HUES6 (cell line): ENCODE data around the gene CHST3.
"Not testable (repeated sequence)": the region's sequence is repeated elsewhere in the genome, so short reads cannot be mapped to it uniquely, and the experiment has no call there.

Experiments
- H3K27ac ChIP-seq: 2 replicates; pipeline ENCODE4 v1.7.0; 2013; ENCODE audit warnings: low read depth, mild to moderate bottlenecking, low read length, inconsistent platforms
- H3K27me3 ChIP-seq: 2 replicates; pipeline ENCODE4 v1.6.1; 2013; ENCODE audit warnings: low read length; ENCODE audit not compliant: control insufficient read depth, insufficient read depth
- H3K36me3 ChIP-seq: 2 replicates; pipeline ENCODE4 v1.6.1; 2013; ENCODE audit warnings: low read length; ENCODE audit not compliant: control insufficient read depth, insufficient read depth
- H3K4me1 ChIP-seq: 2 replicates; pipeline ENCODE4 v1.6.1; 2013; ENCODE audit warnings: low read length; ENCODE audit not compliant: control insufficient read depth, insufficient read depth
- H3K4me3 ChIP-seq: 2 replicates; pipeline ENCODE4 v1.5.1; 2013; ENCODE audit warnings: low read depth, low read length
- H3K9ac ChIP-seq: one replicate; pipeline ENCODE4 v1.6.1; 2013; ENCODE audit warnings: mild to moderate bottlenecking, low read length
- H3K9me3 ChIP-seq: 2 replicates; pipeline ENCODE4 v1.6.1; 2013; ENCODE audit warnings: low read depth, low read length; ENCODE audit not compliant: control insufficient read depth, insufficient read depth

Gene CHST3

DNA sequence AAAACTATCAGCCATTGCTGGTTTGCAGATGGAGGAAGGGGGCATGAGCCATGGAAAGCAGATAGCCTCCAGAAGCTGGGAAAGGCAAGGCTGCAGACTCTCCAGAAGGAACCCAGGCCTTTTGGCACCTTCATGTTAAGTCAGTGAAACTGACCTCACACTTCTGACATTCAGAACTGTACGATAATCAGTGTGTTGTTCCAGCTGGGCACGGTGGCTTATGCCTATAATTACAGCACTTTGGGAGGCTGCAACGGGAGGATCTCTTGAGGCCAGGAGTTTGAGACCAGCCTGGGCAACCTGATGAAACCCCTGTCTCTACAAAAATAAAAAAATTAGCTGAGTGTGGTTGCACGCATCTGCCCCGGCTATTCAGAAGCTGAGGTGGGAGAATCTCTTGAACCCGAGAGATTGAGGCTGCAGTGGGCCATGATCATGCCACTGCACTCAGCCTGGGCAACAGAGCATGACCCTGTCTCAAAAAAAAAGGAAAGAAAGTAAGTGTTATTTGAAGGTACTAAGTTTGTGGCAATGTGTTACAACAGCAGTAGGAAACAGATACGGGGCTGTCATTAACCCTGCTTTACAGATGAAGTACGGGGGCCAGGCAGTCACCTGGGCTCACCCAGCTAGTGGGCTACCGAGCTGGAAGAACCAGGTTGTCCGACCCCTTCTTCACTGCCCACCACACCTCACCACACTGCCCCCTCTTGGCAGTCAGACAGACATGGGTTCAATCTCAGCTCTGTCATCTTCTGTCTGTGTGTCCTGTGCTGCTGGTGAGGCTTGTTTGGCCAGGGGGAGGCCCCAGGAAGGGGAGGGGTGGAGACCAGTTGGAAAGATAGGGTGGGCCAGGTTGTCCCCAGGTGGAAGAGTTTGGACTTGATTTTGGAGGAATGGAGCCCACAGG lies 18.3 kb downstream of the CHST3 start:
- Histone ChIP-seq H3K9me3 (no peaks in the 10 kb centered on the region), H3K4me1 (peaks cover 25% of the 10 kb centered on the region), H3K4me3 (no peak overlapping the region), H3K27ac (no peak overlapping the region), H3K27me3 (no peaks in the 10 kb centered on the region), H3K9ac (no peak overlapping the region), H3K36me3 (no peaks in the 10 kb centered on the region)

DNA sequence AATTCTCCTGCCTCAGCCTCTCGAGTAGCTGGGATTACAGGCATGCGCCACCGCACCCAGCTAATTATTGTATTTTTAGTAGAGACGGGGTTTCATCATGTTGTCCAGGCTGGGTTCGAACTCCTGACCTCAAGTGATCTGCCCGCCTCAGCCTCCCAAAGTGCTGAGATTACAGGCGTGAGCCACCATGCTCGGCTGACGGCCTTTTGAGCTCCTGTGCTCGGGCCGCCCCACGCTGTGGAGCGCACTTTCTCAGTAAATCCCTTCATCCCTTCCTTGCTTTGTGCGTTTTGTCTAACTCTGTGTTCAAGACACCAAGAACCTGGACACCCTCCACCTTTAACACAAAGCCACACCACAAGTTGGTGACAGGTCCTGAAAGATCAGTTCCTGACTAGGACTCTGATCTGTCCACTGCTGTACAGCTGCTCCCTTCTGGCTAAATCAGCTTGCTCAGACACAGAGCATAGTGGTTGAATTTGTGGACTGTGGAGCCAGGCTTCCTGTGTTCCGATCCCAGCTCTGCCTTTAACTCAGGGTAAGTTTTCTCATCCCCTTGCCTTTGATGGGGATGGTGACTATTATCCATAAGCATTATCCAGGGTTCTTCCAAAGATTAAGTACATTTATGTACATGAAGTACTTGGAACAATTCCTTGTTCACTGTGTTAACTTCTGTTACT lies 20.1 kb downstream of the CHST3 start:
- no peak overlapping the region for H3K9ac ChIP-seq
- H3K9me3 ChIP-seq, result 0 out of 2 replicates have a peak, but pooled peaks cover 4% of the 10 kb centered on the region
- no peaks in the 10 kb centered on the region for H3K27me3 ChIP-seq
- H3K4me1 ChIP-seq, result peaks cover 15% of the 10 kb centered on the region; the same call in 1 of the 2 replicates
- no peak overlapping the region for H3K4me3 ChIP-seq
- no peak overlapping the region for H3K27ac ChIP-seq
- no peaks in the 10 kb centered on the region for H3K36me3 ChIP-seq

GRCh38 chr10:71984809-71985388 lies 20.7 kb downstream of the CHST3 start:
- no peaks in the 10 kb centered on the region for H3K36me3 ChIP-seq
- H3K27ac ChIP-seq, result no peak overlapping the region

GRCh38 chr10:71985542-71986250 lies 21.5 kb downstream of the CHST3 start:
- peaks cover 5% of the 10 kb centered on the region; the same call in 1 of the 2 replicates for H3K4me1 ChIP-seq
- H3K9ac ChIP-seq, result no peak overlapping the region

More at GRCh38 chr10:71984809-71985388, 20.7 kb downstream of the CHST3 start:
- Histone ChIP-seq H3K9me3 (0 out of 2 replicates have a peak, but pooled peaks cover 4% of the 10 kb centered on the region), H3K4me3 (no peak overlapping the region), H3K4me1 (peaks cover 10% of the 10 kb centered on the region; the same call in 1 of the 2 replicates), H3K9ac (no peak overlapping the region), H3K27me3 (no peaks in the 10 kb centered on the region)

DNA sequence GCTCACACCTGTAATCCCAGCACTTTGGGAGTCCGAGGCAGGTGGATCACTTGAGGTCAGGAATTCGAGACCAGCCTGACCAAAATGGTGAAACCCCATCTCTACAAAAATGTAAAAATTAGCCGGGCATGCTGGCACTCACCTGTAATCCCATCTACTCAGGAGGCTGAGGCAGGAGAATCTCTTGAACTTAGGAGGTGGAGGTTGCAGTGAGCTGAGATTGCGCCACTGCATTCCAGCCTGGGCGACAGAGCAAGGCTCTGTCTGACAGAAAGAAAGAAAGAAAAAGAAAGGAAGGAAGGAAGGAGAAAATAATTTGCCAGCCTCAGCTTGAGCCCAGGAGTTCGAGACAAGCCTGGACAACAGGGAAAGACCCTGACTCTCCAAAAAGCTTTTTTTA lies 24.7 kb downstream of the CHST3 start:
- not testable (repeated sequence) for H3K27ac ChIP-seq, H3K9ac ChIP-seq, H3K4me1 ChIP-seq, H3K27me3 ChIP-seq, H3K36me3 ChIP-seq, H3K9me3 ChIP-seq, H3K4me3 ChIP-seq

More at GRCh38 chr10:71985542-71986250, 21.5 kb downstream of the CHST3 start:
- Histone ChIP-seq H3K9me3 (0 out of 2 replicates have a peak, but pooled peaks cover 4% of the 10 kb centered on the region), H3K36me3 (no peaks in the 10 kb centered on the region), H3K27ac (no peak overlapping the region), H3K4me3 (no peak overlapping the region), H3K27me3 (no peaks in the 10 kb centered on the region)

GRCh38 chr10:71989661-71990454 lies 25.7 kb downstream of the CHST3 start:
- no peak overlapping the region for H3K27ac ChIP-seq
- H3K9ac ChIP-seq, result no peak overlapping the region
- peaks cover 4% of the 10 kb centered on the region; the same call in 1 of the 2 replicates for H3K9me3 ChIP-seq
- no peaks in the 10 kb centered on the region for H3K27me3 ChIP-seq
- H3K4me1 ChIP-seq, result no peaks in the 10 kb centered on the region
- H3K4me3 ChIP-seq, result no peak overlapping the region
- H3K36me3 ChIP-seq, result no peaks in the 10 kb centered on the region

DNA sequence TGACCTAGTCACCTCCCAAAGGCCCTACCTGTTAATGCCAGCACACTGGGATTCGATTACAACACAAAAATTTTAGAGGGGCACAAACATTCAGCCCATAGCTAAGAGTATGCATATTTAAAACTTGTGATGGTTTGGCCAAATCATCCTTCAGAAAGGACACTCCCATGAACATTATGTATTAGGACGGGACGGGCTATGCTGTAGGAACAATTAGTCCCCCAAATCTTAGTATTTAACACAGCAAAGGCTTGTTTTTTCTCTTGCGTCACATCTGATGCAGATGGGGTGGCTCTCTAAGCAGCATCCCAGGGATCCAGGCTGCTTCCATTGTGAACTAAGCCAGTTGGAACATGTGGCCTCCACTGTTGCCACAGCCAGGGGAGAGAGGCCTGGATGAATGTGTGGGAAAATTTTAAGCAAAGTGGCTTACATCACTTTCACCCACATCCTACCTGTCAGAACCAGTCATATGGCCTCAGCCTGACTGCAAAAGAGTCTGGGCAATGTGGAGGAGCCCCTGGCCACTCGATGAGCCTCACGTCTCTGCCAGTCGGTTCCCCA lies 26.6 kb downstream of the CHST3 start:
- H3K4me3 ChIP-seq, result no peak overlapping the region
- no peak overlapping the region for H3K27ac ChIP-seq
- no peaks in the 10 kb centered on the region for H3K36me3 ChIP-seq
- H3K4me1 ChIP-seq, result no peaks in the 10 kb centered on the region
- H3K9me3 ChIP-seq, result peaks cover 4% of the 10 kb centered on the region; the same call in 1 of the 2 replicates
- H3K27me3 ChIP-seq, result no peaks in the 10 kb centered on the region
- no peak overlapping the region for H3K9ac ChIP-seq

DNA sequence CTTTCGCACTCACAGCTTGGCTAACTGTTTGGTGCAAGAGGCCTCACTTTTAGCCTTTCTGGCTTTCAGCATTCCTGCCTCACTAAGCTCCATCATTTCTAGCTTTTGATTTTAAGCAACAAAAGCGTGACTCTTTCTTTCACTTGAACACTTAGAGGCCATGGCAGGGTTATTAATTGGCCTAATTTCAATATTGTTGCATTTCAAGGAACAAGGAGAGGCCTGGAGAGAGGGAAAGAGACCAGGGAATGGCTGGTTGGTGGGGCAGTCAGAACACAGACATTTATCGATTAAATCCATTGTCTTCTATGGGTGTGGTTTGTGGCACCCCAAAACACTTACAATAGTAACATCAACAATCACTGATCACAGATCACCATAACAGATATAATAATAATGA lies 31.3 kb downstream of the CHST3 start:
- Histone ChIP-seq H3K4me3 (no peak overlapping the region), H3K9me3 (no peaks in the 10 kb centered on the region; the same call in 1 of the 2 replicates), H3K27ac (no peak overlapping the region), H3K4me1 (peaks cover 19% of the 10 kb centered on the region), H3K9ac (no peak overlapping the region), H3K36me3 (no peaks in the 10 kb centered on the region), H3K27me3 (no peaks in the 10 kb centered on the region)

- peaks cover 19% of the 10 kb centered on the region for H3K4me1 ChIP-seq
- H3K27ac ChIP-seq, result no peak overlapping the region
- no peak overlapping the region for H3K9ac ChIP-seq
- H3K9me3 ChIP-seq, result no peaks in the 10 kb centered on the region; the same call in 1 of the 2 replicates
- H3K36me3 ChIP-seq, result no peaks in the 10 kb centered on the region
- H3K27me3 ChIP-seq, result no peaks in the 10 kb centered on the region
- H3K4me3 ChIP-seq, result no peak overlapping the region
Measured at GRCh38 chr10:71995887-71996575, 31.8 kb downstream of the CHST3 start.
